Subcutaneous adipose tissue (tissue), 4 donors: ENCODE measurements around the gene ZDHHC8. TPM values are rescaled to one million over a fixed set of nuclear protein-coding genes. Genes with fewer than 3 reads are reported as not detected.

ENCODE experiments used
- total RNA-seq, 4 donors: library from RNA; depleted of rRNA; stranded (reverse); fragments of >200 nt; gene quantifications; one replicate each; pipeline ENCODE4 v1.1.0, GENCODE V29; 2016
- TF ChIP-seq, protein P1 (sequence below): fragments of 450-650 bp; IDR thresholded peaks from one replicate; pipeline ENCODE4 v1.5.1; 2016; ENCODE audit warnings: low read depth, mild to moderate bottlenecking, control low read depth, antibody characterized with exemption, moderate library complexity

The ZDHHC8 gene
- total RNA-seq, 4 donors from 2014 or later: 7.0 to 32.2 (median 11.0) TPM

DNA sequence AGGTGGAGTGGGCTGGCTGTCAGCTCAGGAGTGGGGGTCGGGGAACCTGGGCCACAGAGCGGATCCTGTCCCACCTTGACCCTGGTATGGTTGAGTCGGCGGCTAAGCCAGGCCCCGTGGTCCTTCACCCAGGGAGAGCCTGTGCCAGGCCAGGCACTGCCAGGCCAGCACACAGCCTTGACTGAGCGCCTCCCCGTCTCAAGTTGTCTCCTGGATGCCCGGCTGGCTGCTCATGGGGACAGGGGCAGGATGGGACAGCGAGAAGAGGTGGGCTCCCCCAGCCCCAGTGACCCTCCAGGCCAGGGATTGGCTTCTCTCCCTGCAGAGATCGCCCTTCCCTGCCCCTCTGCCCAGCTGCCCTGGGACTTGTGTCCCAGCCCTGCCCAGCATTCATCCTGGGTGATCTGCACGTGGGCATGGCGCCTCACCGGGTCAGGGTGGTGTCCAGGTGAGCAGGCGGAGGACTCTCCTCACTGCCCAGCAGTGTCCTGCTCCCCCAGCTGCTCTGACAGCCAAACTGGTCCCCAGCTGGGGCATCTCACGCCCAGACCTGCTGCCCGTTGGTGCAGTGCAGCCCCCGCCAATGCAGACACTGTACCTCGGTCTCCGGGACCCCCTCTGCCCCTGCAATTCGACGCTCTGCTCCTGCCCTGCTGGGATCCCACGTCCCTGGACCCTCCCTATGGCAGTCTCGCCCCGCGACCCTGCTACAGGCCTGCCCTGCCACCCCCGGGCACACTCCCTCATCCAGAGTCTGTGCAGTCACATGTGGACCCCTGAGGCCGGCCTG, 48.0 kb downstream of the ZDHHC8 start:
- TF ChIP-seq, protein P1, sequence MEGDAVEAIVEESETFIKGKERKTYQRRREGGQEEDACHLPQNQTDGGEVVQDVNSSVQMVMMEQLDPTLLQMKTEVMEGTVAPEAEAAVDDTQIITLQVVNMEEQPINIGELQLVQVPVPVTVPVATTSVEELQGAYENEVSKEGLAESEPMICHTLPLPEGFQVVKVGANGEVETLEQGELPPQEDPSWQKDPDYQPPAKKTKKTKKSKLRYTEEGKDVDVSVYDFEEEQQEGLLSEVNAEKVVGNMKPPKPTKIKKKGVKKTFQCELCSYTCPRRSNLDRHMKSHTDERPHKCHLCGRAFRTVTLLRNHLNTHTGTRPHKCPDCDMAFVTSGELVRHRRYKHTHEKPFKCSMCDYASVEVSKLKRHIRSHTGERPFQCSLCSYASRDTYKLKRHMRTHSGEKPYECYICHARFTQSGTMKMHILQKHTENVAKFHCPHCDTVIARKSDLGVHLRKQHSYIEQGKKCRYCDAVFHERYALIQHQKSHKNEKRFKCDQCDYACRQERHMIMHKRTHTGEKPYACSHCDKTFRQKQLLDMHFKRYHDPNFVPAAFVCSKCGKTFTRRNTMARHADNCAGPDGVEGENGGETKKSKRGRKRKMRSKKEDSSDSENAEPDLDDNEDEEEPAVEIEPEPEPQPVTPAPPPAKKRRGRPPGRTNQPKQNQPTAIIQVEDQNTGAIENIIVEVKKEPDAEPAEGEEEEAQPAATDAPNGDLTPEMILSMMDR: no peak

DNA sequence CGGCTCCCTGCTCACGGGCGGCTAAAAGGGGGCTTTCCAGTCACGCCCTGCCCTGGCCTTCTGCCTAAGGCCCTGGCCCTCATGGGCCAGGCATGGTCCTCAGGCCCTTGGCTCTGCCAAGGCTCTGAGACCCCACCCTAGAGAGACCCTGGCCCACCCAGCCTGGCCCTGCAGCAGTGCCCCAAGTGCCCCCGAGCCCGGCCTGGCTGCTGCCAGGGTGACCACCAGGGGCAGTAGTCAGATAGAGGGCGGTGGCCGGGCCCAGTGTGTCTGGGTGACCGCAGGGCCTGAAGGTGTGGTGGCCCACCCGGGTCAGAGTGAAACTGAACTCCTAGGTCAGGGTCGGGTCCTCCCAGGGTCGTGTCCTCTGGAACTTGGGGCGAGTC, 48.6 kb downstream of the ZDHHC8 start:
- TF ChIP-seq, protein P1: no peak

GRCh38 chr22:20180640-20181039, 49.0 kb downstream of the ZDHHC8 start:
- TF ChIP-seq, protein P1: no peak

GRCh38 chr22:20181194-20181883, 49.7 kb downstream of the ZDHHC8 start:
- TF ChIP-seq, protein P1: no peak

DNA sequence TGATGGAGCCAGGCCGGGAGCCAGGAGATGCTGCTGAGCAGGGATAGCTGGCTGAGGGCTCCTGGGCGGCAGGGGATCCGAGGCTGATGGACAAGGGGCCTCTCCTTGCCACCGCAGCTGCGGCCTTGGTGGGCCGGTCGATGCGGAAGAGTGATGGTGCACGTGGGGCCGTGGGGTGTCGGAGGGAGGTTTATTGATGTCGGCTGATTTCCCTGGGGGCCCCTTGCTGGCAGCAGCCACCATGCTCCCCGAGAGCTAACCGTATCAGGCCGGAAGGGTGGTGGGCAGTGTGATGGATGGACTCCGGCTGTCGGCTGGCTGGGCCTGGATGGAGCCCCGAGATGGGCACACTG, 50.3 kb downstream of the ZDHHC8 start:
- TF ChIP-seq, protein P1: no peak

DNA sequence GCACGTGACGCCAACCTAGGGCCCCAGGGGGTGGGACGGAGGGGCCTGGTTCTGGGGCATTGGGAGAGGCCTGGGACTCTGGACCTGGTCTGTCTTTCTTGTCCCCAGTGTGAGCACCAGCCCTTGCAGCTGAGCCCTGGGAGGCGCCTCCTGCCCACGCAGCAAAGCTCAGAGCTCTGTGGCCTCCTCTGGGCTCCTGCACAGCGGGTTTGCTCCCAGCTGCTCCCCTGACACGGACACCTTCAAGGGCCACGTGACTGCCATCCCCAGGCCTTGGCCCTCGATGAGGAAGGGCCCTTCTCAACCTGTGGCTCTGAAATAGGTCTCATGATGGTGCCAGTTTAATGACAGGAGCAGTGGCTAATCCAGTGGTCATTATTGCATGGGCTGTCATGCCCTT, 50.8 kb downstream of the ZDHHC8 start:
- TF ChIP-seq, protein P1: no peak

DNA sequence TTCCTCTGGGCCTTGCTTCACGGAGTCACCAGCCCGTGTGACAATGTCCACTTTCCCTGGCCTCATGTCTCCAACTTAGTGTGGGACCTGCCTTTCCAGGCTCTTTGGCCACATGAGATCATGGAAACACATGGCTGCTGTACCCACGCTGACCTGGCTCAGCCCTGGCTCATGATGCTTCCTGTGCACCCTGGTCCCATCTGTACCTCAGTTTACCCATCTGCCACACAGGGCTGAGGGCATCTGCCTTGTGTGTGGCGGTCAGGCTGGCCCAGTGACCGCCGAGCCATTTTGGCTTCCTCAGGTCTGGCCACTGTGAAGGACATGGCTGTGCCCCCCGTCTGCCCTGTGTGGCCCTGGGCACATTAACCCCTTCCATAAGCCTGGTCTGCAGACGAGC, 51.5 kb downstream of the ZDHHC8 start:
- TF ChIP-seq, protein P1: no peak
